Measurements from ENCODE around the gene NOD2.

The NOD2 gene

DNA sequence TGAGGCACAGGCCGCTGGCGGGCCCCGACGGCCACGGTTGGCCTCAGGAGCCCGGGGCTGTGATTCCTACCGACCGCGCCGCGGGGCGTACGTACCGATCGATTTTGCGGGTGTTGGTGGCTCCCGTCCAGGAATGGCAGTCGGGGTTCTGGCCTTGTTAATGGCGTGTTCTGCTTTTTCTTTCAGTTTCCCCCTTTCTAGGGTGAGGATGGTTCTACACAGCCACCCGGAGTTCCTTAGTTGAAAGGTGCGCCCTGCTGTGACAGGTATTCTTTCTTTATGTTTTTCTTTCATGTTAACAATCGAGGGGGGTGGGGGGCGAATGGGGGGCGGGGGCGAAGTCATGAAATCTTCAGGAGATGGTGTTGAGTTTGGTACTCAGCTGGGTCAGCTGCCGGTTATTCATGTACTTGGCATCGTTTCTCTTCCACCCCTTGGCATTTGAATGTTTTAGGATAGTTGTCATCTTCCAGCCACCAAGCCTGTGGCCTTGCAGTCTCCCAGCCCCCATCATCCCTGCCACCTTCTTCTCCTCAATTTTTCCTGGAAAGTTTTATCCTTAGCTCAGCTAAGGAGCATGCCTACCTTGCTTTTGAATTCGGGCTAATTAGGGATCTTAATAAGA, 49.3 kb downstream of the NOD2 start:
- no peak for DNase-seq (ENCODE audit: low read depth)

DNA sequence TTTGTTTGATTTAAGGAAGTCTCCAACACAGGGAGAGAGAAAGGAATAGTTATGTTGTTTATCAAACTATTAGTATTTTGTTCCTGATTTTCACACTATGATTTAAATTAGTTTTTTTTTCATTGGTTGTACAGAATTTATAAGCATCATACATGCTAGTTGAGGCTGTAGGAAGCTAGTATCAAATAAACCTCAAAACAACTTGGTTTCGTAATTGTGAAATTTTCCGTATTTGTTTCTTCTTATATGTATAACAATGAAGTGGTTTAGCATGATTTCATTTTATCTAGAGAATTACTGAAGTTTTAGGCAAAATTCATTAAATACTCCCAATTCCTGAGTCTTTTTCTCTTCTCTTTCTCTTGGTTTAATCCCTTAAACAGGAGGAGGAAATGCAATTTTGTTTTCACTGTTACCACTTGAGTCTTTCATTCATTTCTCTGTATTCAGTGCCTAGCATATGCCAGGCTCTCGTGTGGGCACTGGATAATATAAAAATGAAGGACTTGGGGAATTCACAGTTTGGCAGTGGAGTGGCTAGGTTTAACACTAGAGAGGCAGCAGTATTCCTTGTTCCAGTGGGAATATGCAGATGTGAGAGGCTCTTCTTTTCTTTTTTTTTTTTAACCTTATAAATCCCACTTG, 50.3 kb downstream of the NOD2 start:
- DNase-seq (ENCODE audit: low read depth) = no peak

DNA sequence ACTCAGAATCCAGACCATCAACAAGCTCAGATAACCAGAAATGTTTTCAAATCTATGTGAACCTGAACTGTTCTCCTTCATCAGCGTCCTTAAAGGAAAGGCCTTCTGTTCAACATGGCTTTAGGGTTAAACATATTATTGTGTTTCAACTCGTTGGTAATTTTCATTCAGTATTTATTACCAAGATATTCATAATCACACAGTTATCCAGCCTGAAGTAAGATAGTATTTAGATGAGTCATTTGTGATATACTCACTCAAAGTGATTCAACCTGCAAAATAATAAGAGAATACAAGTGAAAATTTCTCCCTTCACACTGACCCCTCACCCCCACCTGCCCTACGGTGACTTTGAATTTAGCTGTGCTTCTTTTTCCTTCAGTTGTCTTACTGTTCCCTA, 51.5 kb downstream of the NOD2 start:
- DNase-seq (ENCODE audit: low read depth) = no peak

DNA sequence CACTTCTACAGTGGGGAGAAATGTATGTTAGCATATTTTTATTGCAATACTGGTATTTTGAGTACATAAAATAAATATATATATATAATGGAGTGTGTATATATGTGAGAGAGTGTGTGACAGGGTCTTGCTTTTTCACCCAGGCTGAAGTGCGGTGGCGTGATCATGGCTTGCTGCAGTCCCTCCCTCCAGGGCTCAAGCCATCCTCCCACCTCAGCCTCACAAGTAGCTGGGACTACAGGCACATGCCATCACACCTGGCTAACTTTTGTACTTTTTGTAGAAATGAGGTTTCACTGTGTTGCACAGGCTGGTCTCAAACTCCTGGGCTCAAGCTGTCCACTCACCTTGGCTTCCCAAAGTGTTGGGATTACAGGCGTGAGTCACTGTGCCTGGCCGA, 52.5 kb downstream of the NOD2 start:
- DNase-seq (ENCODE audit: low read depth) = no peak

DNA sequence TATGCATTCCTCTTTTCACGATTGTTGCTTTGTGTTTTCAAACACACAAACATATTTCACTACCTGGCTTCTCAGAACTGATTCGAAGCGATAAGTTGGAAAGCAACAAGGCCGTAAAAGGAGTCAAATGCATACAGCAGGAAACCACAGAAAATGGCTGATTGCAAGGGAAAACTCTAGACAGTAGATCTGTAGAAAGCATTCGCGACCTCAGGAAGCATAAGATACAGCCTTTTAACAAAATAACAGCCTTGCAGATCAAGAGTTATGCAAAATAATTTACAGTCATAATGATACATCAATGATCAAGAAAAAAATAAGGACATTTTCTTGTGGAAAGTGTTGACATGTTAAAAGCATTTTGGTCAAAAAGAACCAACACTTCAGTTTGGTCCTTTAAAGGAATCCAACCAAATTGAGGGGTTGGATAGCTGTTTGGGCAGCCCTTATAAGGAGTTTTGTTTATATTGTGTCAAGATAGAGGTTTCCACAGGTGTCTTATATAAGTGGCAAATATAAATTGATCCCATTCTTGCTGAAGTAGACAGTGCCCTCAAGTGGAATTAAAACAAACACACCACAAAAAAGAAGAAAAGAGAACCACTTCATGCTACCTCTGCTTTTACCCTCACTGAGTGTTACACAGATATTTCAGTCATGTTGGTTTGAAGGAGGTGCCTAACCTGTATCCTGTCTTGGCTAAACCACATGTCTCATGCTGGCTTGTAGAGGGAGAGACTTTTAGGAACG, 54.0 kb downstream of the NOD2 start:
- DNase-seq (ENCODE audit: low read depth) = no peak

DNA sequence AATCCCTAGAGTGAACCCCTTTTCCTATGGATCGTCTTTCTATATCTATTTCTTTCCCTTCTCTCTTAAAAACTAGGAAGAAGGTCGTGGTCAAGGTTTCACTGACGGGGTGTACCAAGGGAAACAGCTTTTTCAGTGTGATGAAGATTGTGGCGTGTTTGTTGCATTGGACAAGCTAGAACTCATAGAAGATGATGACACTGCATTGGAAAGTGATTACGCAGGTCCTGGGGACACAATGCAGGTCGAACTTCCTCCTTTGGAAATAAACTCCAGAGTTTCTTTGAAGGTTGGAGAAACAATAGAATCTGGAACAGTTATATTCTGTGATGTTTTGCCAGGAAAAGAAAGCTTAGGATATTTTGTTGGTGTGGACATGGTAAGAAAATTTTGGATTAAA, 58.1 kb downstream of the NOD2 start:
- DNase-seq (ENCODE audit: low read depth) = no peak

DNA sequence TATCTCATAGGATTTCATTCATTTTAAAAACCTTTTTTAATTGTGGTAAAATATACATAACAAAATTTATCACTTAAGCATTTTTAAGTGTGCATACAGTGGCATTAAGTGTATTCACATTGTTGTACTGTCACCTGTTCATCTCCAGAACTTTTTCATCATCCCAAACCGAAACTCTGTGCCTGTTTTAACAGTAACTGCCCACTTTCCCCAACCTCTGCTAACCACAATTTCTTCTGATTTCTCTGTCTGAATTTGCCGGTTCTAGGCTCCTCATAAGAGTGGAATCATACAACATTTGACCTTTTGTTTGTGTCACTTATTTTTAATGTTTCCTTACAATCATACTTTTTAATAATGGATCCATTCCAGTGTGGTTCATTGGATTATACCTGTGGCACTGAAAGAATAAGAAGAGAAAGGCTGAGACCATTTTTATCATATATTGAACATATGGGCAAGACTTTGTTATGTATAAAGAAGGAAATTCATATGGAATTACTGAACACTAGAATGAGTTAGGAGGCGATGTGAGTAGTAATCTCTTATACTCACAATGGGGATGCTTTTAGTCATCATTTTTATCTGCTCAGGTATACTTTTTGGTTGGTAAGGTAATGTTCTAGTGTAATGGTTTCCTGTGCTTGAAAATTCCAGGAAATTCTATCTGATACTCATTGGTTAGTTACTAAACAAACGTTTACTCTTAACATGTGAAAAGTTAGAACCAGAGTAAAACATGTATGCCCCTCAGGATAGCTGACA, 59.2 kb downstream of the NOD2 start:
- no peak for DNase-seq (ENCODE audit: low read depth)

DNA sequence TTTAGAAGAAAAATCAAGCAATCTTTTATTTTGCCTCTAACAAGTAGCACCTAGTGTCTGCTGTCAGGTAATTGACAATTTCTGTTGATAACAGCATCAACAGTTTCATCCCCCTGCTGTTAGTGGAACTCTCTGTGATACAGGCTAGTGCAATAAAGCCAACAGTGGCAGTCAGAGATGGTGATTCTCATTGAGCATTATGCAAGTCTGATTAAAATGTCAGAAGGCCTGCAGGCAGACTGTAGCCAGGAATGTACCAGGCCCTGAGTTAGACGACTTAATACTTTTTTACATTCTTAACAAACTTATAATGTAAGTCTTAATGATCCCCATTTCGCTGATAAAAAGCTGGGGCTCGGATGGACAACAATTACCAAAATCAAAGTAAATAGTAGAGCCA, 63.1 kb downstream of the NOD2 start:
- DNase-seq (ENCODE audit: low read depth) = no peak

DNA sequence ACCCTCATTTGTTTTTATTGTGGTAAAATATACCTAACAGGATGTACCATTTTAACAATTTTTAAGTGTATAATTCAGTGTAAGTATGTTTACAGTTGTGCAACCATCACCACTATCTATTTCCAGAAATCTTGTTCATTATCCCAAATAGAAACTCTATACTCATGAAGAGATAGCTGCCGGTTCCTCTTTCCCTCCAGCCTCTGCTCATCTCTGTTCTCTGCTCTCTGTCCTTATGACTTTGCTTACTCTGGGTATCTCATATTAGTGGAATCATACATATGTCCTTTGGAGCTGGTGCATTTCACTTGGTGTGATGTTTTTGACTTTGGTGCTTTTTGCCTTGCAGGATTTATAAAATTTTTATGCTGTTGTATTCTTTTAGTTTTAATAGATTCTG, 67.9 kb downstream of the NOD2 start:
- DNase-seq (ENCODE audit: low read depth) = no peak

DNA sequence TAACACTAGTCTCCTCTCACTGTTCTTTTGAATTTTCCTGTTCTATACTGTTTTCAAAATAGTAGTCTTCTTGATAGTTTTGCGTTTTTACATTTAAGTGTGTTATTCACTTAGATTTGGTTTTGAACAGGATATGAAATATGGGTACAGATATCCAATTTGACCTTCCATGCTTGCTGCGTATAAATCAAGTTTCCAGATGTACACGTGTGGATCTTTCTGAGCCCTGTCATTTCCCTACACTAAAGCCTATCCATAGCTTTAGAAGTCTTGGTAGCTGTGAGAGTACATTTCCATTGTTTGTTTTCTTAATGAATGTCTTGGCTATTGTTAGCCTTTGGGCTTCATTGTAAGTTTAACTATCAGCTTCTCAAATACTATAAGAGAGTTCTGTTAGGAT, 68.8 kb downstream of the NOD2 start:
- no peak for DNase-seq (ENCODE audit: low read depth)

DNA sequence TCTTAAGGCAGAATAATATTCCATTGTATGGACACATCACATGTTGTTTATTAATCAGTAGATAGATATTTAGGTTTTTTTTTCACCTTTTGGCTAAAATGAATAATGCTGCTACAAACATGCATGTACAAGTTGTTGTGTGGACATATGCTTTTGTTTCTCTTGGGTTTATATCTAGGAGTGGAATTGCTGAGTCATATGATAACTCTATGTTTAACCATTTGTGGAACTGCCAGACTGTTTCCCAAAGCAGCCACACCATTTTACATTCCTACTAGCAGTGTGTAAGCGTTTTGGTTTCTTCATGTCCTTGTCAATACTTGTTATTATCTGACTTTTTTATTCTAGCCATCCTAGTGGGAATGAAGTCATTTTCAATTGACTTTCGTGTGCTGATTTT, 69.8 kb downstream of the NOD2 start:
- DNase-seq (ENCODE audit: low read depth) = no peak

DNA sequence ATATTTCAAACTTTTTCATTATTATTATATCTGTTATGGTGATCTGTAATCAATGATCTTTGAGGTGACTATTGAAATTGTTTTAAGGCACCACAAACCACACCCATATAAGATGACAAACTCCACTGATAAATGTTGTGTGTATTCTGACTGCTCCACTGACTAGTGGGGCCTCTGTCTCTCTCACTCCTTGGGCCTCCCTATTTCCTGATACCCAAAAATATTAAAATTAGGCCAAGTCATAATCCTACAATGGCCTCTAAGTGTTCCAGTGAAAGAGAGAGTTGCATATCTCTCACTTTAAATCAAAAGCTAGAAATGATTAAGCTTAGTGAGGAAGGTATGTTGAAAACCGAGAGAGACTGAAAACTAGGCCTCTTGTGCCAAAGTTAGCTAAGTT, 71.9 kb downstream of the NOD2 start:
- no peak for DNase-seq (ENCODE audit: low read depth)

DNA sequence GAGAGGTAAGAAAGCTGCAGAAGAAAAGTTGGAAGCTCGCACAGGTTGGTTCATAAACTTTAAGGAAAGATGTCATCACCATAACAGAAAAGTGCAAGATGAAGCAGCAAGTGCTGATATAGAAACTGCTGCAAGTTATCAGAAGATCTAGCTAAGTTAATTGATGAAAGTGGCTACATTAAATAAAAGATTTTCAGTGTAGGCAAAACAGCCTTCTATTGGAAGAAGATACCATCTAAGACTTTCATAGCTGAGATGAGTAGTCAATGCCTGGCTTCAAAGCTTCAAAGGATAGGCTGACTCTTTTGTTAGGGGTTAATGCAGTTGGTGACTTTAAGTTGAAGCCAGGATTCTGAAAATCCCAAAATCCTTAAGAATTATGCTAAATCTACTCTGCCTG, 72.5 kb downstream of the NOD2 start:
- DNase-seq (ENCODE audit: low read depth) = no peak

DNA sequence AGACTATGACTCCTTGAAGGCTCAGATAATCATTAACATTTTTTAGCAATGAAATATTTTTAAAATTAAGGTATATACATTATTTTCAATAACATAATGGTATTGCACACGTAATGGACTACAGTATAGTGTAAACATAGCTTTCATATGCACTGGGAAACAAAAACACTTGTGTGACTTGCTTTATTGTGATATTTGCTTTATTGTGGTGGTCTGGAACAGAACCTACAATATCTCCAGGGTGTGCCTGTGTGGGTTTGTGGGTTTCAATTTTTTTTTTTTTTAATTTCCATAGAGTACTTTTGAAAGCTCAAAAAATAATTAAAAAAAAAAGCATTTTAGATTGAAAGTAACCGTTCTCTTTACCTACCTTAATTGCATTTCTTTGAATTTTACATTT, 73.8 kb downstream of the NOD2 start:
- DNase-seq (ENCODE audit: low read depth) = no peak

DNA sequence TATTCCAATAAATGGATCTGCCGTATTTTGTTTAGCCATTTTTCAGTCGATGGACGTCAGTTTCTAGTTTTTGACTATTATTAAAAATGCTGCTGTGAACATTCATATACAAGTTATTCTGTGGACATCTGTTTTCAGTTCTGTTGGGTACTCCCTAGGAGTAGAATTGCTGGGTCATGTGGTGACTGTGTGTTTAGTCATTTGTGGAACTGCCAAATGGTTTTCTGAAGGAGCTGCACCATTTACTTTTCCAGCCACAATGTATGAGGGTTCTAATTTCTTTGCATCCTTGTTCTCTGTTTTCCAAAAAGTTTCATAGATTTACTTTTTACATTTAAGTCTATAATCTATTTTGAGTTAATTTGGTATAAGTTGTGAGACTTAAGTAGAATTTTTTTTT, 78.0 kb downstream of the NOD2 start:
- DNase-seq (ENCODE audit: low read depth) = no peak

DNA sequence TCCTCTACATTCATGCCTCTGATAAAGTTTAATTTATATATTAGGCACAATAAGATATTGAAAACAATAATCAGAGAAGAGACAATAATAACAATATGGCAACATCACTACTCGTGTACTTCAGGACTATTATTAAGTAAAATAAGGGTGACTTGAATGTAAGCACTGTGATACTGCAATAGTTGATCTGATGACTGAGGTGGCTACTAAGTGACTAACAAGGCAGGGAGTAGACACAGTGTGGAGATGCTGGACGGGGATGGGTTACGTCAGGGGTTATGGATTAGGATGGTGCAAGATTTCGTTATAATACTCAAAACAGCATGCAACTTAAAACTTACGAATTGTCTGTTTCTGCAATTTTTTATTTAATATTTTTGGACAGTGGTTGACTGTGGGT, 81.0 kb downstream of the NOD2 start:
- no peak for DNase-seq (ENCODE audit: low read depth)

DNA sequence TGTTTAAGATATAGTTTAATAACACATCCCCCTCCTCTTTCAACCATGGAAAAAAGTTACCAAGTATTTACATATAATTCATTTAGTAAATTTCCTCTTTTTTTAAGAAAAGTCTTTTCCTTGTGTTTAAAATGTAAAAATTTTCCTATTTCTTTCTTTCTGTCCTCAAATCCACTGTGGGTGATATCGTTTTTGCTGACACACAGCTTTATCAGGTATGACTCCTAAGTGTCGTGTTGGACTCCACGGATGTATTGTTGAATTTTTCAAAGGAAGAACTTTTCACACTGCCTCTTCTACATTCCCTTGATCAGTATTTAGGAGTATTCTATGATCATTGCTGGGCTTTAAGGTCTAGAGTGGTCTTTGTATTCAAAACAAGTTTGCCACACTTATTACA, 81.6 kb downstream of the NOD2 start:
- DNase-seq (ENCODE audit: low read depth) = no peak

DNA sequence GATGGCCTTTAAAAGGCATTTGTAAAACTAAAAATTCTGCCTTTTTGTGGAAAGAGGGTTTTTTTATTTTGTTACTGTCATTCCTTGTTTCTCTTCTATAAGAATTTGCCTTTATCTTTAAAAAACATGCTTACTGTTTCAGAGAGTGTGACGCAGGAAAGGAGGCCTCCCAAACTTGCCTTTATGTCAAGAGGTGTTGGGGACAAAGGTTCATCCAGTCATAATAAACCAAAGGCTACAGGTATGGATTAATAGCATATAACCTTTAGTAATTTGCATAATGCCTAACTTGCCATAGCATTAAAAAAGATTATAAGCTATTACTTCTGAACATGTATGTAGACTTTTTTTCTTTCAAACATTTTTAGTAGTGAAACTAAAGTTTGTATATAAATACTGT, 82.6 kb downstream of the NOD2 start:
- no peak for DNase-seq (ENCODE audit: low read depth)

DNA sequence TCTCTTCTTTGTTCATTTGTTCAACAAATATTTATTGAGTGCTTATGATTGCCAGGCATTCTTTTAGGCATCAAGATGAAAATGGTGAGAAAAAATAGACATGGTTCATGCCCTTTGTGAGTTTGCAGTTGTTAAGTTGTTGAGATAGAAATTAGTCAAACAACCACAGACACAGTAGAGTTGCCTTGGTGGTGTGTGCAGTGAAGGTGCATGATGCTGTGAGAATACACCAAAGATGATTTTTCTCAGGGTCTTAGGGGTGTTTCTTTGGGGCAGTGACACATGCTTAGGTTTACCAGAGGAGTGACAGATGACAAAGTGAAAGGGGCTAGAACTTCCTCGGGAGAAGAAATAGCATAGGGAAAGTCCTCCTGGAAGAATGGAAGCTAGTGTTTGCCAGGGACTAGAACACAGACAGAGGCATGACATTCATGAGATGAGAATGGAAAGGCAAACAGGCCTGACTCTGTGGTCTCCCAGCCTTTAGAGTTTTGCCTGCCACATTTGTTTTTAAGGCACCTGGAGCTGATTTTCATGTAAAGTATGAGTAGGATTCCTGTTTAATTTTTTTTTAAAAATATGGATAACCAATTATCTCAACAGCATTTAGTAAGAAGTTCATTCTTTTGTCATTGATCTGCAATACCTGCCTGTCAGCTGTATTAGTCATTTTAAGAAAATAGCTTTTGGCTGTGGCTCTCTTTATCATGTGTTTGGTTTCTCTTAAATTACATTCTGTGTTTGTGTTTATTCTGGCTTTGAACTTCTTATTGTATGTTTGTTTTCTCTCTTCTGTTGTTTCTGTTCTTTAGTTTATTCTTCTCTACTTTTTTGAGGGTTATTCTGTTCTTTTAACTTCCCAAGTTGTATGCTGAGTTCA, 85.1 kb downstream of the NOD2 start:
- DNase-seq (ENCODE audit: low read depth) = no peak

DNA sequence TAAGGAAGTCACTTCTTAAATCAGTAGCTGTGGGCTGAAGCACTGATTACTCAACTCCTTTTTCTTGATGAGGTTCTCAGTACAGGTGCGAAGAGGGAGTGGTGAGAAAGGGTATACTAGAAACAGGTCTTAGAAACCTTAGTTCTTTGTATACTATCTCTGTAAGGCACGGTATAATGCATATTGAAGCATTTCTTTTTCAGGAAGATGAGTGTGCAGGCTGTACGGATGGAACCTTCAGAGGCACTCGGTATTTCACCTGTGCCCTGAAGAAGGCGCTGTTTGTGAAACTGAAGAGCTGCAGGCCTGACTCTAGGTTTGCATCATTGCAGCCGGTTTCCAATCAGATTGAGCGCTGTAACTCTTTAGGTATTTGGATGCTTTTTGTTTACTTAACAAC, 87.6 kb downstream of the NOD2 start:
- no peak for DNase-seq (ENCODE audit: low read depth)

DNA sequence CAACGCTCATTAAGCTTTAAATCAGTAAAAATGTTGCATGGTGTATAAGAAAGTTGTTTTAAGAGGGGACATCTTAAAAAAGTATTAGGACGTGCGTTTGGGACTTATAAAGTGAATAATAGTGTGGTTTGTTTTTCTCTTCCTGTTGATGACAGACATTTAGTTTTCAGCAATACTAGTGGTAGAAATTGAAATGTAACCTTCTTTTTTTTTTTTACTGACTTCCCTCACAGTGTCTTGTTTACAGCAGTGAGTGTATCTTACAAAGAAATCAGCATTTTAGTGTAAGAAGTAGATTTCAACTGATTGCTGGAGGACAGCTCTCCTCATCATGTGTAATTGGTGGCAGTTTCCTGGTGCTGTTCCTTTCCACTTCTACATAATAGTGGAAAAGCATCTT, 88.1 kb downstream of the NOD2 start:
- no peak for DNase-seq (ENCODE audit: low read depth)

Data from HS-27A (cell line).